GM19438 (cell line): Measurements from ENCODE around the gene CORO7.

Experiments
- ATAC-seq: cut with Tn5 transposase; IDR thresholded peaks from one replicate; pipeline ENCODE4 v1.9.1; 2021; ENCODE audit warnings: low read depth; ENCODE audit not compliant: unreplicated experiment

The CORO7 gene

DNA sequence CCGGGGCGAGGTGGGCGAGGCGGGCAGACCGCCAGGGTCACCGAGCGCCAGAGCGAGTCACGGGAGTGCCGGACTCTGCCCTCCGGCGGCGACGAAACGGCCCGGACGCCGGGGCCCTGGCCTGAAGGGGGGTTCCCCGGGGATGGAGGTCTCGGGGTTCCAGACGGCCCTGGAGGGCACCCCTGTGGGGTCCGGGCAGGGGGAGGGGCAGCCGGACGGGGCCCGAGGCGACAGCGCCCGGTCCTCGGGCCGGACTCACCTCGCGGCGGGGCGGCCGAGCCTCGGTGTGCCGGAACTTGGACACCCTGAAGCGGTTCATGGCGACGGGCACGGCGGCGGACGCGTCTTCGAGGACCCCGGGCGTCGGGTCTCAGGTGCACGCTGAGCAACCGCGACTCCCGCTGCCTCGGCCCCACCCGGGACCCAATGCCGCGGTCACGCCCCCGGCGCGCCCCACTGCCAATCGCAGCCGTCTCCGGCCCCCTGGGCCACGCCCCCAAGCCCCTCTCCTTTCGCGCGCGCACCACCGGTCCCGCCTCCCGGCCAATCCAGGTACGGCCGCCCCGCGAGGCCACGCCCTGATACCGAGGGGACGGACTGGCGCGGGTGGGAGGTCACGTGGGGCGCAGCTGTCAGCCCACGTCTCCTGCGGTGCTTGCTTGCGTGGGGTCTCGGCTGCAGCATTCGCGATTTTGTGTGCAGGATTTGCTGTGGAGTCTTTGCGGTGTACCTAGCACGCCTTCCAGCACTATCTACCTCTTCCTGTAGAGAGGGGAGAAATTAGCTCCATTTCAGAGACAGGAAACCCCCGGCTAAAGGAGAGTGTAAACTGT, at the start of gene CORO7:
Gene CORO7, minus strand, starts transcription at position 397 of the 833 bp plus-strand sequence. Its CDS starts 78 bp downstream, at position 319.
- peak; percentile 51 for ATAC-seq

DNA sequence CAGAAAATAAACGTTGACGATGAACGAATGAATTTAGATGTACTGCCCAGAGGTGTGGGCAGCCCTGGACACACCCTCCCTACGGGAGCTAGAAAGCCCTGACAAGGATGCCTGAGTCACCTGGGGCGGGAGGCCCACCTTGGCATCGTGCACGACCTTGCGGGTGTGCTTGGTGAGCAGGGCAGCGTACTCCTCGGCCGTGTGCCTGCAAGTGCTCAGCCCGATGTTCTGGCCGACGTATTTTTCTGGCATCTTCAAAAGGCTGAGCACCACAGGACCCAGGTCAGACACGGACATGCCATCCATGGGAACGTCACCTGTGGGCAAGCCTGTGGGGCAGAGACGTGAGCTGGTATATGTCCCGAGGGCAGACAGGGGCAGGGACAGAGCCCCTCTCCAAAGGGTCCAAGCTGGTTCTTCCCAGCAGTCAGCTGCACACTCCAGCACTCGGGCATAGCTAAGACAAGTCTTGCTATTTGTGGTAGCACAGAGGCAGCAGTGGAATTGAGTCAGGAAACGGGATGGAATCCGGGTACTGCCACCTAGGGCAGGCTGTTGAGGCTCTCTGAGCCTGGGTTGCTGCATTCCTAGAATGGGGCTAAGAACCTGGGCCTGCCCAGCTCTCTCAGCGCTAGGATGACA, 47.2 kb upstream of the CORO7 start:
- no peak for ATAC-seq

DNA sequence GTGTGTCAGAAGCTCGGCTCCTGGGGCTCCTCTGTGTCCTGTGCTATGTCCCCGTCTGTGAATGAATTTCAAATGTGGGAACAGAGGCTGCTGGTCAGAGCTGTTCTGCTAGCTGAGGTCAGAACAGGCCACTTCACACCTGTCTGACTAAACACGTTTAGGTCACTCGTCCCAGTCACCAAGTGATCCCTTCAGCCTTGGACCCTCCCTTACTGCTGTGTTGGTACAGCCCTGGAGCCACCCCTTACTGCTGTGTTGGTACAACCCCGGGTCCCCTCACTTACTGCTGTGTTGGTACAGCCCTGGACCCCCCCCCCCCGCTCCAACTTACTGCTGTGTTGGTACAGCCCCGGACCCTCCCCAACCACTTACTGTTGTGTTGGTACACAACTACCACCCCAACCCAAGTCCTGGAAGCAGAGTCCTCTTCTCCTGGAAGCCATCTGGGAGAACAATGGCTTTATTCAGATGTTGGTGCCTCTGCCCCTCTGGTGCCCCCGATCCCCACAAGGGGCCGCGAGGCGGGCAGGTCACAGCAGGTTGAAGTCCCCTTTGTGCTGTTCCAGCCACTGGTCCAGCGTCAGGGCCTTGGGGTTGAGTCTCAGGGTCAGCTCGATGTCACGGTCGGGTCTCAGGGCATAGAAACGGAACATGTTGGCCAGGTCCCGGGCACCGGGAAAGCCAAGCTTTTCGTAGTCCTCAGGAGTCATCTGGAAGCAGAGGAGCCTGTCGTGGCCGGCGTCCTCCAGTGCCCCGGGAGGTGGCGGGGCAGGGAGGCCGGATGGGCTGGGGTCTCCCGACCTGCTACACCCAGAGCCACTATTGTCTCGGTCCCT, 45.1 kb upstream of the CORO7 start:
- no peak for ATAC-seq

DNA sequence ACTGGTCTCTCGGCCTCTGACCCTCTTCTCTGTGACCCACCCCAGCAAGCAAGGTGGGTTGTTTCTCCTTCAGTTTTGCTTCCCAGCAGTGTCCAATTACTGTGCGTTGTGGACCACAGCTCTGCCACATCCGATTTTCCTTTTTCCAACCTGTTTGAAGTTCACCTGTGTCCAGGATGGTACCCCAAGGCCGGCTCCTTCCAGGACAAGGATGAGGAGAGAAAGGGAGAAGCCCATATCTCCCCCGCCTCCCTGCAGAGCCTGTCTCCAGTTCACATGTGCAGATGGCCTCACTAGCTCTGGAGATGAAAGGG, 44.5 kb upstream of the CORO7 start:
- ATAC-seq, result no peak

DNA sequence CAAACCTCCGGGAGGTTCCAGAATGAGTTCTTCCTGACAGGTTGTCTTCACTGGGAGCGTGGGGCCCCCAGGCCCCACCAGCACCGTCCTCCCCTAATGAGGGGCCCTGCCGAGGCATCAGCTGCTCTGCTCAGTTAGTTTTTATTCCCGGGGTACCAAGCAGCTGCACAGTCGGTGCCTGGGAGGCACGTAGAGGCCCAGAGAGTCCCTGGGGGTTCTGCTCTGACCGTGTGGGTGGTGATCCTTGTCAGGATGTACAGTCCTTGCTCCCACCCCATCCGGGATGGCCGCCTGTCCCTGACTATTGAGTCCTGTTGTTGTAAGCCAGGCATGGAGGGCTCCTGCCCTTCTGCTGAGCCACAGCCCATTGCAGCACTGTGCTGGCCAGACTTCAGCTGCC, 39.6 kb upstream of the CORO7 start:
- no peak for ATAC-seq

DNA sequence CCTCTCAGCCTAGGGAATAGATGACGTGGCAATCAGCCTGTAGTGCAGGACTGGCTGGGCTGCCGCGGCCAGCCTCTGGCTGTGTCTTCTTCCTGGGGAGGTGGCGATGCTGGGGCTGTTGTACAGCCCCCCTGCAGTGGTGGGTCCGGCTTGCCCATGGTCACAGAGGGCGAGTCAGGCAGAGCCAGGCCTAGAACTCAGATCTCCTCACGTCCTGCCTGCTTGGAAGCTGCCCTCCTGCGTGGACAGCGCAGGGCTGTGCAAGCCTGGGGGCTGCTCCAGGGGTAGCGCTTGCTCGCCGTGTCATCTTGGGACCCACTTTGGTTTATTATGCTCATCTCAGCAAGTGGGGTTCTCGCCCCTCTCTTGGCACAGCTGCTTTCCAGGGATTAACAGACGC, 38.7 kb upstream of the CORO7 start:
- no peak for ATAC-seq

DNA sequence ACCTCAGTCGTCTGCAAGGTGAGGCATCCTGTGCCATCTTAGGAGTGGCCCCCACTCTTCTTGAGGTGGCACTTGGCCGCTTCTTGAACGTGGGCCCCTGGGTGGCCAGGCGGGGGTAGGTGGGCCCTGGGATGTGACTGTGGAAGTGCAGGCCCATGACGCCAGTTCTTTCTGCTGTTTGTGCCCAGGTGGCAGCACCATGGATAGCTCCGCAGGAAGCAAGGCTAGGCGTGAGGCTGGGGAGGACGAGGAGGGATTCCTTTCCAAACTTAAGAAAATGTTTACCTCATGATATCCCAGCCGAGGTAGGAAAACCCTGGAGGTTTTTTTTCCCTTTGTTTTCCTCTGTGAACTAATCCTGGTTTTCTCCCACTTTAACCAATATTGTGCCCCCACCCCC, 38.2 kb upstream of the CORO7 start:
- ATAC-seq, result no peak

DNA sequence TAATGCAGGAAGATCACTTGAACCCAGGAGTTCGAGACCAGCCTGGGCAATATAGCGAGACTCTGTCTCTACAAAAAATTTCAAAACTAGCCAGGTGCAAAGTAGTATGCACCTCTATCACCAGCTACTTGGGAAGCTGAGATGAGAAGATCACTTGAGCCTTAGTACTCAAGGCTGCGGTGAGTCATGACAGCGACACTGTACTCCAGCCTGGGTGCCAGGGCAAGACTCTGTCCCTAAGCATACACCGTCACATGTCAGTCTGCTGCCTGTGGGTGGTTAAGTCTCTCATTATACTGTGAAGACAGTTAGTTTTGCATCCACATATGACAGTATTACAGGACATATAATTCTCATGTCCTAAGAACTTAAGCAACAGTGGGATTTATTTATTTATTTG, 36.3 kb upstream of the CORO7 start:
- ATAC-seq, result no peak

DNA sequence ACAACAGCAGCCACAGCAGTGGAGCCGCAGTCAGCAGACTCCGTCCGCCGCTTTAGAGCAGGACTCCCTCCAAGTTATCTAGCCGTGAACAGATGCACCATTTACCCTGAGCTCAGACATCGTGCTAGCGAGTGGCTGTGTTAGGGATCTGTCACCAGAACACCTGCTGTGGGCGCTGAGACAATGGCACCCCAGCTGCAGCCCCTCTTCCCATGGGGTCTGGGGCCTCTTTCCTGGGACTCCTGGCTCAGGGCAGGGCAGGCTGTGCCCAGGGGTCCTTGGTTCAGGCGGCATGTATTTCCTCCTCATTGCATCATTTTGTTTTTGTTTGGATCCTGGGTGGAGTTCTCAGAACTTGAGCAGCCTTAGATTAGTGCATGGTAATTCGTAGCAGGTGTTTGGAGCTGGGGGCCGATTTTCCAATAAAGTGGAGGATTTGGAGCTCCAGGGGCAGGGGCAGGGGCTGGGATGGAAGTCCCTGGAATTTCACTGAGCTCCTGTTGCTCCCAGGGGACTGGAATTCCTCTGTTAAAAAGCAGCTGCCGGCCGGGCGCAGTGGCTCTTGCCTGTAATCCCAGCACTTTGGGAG, 34.6 kb upstream of the CORO7 start:
- no peak for ATAC-seq

DNA sequence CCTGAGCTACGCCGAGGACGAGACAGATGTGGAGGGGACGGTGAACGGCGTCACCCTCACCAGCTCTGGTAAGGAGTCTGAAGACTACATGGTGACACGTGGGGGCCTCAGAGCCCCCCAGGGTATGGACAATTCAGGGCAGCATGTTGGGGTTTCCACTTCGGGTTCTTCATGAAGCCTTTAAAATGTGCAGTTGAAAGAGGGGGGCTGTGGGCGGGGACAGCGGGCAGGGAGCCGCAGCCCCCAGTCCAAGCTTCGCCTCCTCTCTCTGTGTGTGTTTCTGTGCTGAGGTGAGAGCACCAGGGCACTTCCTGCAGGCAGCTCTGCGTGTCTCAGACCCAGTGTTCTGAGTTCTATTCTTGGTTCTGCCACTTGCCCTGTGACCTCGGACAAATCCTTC, 34.0 kb upstream of the CORO7 start:
- ATAC-seq, result no peak

DNA sequence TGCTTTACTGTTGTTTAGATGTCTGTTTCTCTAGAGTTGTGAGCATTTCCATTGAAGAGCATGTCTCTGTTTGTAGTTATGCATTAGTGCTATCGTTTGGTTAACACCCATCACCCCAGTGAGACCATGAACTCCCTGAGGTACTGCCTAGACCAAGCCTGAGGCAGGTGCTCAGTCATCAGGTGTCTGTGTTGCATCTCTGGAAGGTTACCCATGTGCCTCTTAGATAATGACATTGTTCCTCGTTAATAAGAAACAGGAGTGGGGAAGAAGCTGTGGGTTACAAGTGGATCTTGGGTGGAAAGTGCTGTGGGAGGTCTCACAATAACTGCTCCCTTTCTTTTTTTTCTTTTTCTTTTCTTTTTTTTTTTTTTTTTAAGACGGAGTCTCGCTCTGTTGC, 27.6 kb upstream of the CORO7 start:
- no peak for ATAC-seq

DNA sequence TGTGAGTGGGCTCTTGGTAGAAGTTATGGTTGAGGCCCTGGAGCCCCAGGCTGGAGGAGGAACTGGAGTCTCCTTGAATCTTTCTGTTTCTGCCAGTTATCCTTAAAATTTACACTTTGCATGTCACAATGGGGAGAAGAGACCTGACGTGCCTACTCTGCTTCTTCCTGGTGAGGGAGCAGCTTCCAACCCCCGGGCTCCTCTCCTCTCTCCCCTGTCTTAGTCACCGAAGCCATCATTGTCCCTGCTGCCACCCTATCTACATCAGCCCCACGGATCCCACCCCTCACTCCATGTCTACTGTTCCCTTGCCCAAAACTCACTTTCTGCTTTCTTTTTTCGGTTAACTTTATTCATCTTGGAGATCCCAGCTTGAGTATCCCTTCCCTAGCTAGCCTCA, 26.9 kb upstream of the CORO7 start:
- ATAC-seq, result no peak

DNA sequence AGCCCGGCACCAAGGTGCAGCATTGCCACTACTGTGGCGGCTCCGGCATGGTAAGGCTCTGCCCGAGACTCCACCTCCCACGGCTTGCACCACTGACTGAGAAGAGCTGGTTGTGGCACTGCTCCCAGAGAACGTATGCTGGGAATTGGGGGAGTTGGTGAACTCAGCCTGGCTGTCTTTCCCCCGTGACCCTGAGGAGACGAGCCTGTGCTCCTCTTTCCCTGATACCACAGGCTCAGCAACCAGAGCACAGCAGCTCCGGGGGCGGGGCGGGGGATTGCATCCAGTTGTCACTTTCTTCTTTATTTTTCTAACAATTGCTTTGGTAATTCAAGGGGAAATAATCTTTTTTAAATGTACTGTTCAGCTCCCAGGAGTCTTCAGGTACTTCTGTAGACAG, 26.0 kb upstream of the CORO7 start:
- ATAC-seq, result no peak

DNA sequence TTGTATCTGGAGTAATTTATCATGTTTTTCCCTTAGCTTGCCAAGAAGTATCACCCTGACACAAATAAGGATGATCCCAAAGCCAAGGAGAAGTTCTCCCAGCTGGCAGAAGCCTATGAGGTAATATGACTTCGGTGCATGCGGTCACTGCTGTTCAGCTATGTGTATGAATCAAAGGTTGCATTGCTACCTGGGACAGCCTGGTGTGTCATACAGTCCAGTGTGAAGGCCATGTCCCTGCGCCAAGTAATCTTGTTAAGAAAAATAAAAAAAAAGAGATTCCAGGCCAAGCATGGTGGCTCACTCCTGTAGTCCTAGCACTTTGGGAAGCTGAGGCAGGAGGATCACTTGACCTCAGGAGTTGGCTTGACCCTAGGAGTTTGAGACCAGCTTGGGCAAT, 21.0 kb upstream of the CORO7 start:
- no peak for ATAC-seq

DNA sequence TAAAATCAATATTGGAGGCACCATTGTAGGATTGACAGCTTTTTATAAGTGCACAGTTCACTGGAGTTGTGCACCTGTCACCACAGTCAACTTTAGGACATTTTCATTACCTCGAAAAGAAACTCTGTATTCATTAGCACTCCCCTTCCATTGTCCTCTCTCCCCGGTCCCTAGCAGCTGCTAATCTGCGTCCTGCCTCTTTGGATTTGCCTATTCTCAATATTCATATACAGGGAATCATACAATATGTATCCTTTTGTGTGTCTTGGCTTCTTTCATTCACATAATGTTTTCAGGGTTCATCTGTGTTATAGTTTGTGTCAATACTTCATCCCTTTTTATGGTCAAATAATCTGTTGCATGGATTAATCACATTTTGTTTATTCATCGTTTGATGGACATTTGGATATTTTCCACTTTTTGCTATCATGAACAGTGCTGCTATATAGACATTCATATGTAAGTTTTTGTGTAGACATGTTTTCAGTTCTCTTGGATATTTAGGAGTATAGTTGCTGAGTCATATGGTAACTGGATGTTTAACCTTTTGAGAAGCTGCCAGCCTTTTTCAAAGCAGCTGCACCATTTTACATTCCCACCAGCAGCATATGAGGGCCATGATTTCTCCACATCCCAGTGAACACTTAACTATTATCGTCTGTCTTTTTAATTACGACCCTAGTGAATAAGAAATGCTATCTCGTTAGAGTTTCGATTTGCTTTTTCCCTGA, 19.1 kb upstream of the CORO7 start:
- ATAC-seq, result no peak

DNA sequence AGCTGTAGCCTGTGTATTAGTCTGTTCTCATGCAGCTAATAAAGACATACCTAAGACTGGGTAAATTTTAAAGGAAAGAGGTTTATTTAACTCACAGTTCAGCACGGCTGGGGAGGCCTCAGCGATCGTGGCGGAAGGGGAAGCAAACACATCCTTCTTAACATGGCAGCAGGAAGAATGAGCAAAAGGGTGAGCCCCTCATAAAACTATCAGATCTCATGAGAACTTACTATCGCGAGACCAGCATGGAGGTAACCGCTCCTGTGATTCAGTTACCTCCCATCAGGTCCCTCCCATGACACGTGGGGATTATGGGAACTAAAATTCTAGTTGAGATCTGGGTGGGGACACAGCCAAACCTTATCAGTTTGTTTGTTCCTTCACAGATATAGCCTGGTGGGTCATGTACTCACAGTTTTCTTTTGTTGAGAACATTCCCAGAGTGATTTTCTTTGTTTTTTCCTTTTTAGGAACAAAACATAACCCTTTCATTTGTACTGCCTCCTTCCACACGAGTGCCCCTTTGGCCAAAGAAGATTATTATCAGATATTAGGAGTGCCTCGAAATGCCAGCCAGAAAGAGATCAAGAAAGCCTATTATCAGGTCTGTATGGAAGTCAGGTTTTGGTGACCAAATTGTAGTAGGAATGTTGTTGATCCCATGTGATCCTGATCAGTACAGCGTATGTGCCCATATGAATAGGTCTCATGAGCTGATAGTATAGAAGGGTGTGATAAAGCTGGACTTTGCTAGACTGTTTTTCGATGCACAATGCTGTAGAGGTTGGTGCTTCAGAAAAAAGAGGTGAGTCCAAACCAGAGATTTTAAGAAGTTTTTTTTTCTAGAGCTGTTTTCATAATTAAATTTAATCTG, 17.8 kb upstream of the CORO7 start:
- ATAC-seq, result no peak

DNA sequence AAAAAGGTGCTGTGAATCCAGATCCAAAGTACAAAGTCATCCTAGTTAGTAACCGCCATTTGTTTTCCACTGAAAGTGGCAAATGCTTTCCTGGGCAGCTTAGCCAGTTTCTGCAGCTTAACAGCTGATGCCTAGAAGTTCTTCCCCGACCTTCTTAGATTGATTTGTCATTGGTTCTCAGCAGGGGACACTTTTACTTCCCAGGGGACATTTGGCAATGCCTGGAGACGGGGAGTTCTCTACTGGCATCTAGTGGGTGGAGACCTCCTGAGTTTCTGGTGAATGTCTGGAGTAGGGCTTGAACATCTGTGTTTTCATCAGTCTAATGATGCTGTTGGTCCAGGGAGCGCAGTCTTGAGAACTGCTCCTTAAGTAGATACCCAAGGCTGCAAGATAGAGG, 16.8 kb upstream of the CORO7 start:
- ATAC-seq, result no peak

DNA sequence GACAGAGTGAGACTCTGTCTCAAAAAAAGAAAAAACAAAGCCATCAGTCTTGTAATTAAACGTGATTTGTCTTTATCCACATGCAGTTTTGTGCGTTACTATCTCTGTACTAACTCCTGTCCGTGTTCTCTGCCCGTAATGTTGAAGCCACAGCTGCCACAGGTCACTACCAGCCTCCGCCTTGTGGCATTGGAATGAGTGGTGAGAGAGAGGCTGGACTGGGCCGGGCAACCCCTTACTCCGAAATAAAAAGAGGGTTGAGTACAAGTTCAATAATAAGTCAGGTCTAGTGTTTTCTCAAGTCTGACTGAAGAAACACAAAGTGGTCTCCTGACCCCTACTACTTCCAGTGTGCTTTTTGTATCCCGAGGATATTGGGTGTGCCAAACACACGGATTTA, 14.6 kb upstream of the CORO7 start:
- no peak for ATAC-seq

DNA sequence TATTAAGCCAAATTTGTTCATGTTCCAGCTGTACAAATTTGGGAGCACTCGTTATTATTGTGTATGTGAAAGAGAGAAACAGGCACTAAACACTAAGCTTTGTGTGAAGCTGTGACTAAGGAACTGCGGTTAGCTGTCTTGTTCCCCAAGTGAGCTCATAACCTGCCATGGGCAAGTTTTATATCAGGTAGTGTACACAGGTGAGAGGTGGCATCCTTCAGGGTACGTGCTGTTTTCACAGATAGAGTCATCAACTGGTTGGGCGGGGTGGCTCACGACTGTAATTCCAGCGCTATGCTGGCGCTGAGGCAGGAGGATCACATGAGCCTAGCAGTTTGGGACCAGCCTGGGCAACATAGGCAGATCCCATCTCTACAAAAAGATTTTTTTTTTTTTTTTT, 12.1 kb upstream of the CORO7 start:
- ATAC-seq, result no peak
